GM18907 (cell line): ENCODE results near the gene RAB6A.

Source experiments
- ATAC-seq: cut with Tn5 transposase; IDR thresholded peaks from one replicate; pipeline ENCODE4 v1.9.1; 2021; ENCODE audit warnings: mild to moderate bottlenecking, moderate library complexity; ENCODE audit not compliant: unreplicated experiment

The RAB6A gene

DNA sequence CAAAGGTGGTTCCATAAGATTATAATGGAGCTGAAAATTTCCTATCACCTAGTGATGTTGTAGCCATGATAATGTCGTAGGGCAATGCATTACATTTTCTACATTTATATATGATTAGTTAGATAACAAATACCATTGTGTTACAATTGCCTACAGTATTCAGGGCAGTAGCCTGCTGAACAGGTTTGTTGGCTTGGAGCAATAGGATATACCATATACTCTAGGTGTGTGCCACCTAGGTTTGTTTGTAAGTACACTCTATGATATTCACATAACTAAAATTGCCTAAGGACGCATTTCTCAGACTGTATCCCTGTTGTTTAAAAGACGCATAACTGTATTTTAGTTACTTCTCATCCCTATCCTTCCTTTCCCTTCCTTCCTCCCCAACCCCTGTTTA, 100.9 kb downstream of the RAB6A start:
- no peak for ATAC-seq

DNA sequence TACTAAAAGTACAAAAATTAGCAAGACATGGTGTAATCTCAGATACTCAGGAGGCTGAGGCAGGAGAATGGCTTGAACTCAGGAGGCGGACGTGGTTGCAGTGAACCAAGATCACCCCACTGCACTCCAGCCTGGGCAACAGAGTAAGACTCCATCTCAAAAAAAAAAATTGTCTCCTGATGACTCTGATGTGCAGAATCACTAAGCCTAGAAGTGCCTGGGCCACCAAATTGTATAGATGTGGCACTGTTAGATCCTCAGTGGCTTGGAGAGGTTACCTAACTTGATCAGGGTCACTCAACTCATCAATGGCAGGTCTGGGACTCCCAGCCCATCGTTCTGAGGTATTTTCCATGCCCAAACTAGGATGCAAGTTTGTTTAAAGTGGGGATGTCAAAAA, 103.9 kb downstream of the RAB6A start:
- no peak for ATAC-seq

- ATAC-seq = no peak
These were observed 105.2 kb downstream of the RAB6A start for GRCh38 chr11:73655686-73656085.

GRCh38 chr11:73654482-73655021, 106.3 kb downstream of the RAB6A start:
- no peak for ATAC-seq

DNA sequence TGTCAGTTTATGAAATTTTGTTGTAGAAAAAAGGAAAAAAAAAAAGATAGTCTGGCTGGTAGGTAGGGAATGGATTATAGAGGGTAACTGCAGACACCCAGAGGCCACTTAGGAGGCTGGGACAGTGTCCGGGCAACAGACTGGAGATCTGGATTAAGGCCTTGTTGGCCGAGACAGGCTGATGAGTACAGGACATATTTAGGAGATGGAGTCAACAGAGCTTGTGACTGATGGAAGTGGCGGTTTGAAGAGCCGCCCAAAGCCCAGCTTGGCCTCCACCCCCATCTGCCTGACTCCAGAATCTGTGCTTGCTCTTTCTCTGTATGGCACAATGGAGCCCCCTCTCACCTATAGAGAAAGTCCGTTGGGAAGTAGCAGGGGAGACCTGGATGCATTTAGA, 106.9 kb downstream of the RAB6A start:
- no peak for ATAC-seq

GRCh38 chr11:73652856-73653559, 107.9 kb downstream of the RAB6A start:
- no peak for ATAC-seq

DNA sequence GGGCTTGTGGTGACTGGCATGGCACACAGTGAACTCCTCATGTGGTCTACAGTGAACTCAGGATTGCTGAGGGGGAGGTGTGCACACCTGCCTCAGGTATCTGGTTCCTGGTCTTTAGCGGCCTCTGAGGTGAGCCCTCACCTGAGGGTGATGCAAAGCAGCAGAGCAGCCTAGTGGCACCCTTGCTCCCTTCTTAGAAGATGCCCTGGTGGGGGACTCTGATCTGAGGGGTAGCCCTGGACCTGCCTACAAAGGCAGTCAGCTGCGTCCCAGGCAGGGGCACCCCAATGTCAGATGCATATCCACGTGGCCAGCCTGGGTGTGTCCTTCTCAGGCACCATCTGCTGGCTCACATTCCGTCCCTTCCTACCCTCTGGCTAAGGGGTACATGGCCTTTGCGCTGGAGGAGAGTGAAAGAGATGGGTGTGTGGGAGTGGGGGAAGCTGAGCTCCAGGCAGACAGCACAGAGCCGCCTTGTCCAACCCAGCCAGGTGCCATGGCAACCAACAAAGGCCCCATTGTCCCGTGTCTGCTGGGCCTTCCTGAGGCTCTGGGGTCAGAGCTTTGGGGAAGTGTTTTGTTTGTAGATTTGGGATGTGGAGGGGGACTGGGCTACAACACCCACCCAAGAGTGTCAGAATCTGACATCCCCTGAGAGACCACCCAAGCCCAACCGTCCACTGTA, 108.7 kb downstream of the RAB6A start:
- ATAC-seq = no peak

DNA sequence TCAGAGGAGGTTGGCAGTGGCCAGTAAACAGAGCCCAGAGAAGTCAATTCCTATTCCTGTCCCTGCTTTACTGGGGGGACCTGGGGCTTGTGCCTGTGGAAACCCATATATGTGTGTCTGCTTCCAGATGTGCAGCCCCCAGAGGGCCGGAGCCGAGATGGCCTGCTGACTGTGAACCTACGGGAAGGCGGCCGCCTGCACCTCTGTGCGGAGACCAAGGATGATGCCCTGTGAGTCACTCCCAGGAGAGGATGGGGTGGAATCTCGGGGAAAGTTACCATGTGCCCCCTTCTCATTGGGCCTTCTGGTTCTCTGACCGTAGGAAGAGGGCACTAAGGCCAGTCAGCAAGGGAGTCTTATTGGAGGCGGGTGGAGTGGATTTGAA, 109.2 kb downstream of the RAB6A start:
- no peak for ATAC-seq

DNA sequence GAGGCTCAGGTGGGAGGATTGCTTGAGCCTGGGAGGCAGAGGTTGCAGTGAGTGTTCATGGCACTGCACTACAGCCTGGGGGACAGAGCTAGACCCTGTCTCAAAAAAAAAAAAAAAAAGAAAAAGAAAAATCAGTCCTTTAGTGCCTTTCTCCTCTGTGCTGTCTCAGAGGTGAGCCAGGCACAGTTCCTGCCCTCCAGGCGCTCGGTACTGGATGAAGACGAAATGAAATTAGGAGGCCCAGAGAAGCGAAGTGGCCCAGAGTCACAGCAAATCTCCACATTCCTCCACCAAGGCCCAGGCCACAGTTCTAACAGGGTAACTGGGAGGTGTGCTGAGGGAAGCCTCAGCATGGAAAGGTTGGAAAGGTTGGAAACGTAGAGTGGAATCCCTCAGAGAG, 109.6 kb downstream of the RAB6A start:
- ATAC-seq = no peak

- no peak for ATAC-seq
These were observed 110.5 kb downstream of the RAB6A start for GRCh38 chr11:73650400-73650799.

GRCh38 chr11:73649206-73649605, 111.7 kb downstream of the RAB6A start:
- ATAC-seq = no peak

GRCh38 chr11:73648571-73649046, 112.3 kb downstream of the RAB6A start:
- no peak for ATAC-seq

DNA sequence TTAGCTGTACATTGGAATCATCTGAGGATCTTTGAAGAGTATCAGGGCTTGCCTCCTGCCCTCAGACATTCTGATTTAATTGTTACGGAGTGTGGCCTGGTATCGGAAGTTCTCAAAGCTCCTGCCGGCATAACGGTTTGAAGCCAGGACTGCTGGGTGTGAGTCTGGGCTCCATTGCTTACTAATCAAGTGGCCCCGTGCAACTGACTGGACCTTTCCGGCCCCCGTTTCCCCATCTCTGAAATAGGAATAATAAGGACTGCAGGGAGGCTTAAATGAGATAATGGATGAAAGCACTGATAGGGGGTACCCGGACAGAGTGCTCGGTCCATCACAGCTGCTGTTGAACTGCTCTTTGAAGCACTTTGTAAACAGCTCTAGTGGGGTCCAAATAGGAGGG, 112.8 kb downstream of the RAB6A start:
- no peak for ATAC-seq

GRCh38 chr11:73647459-73648100, 113.3 kb downstream of the RAB6A start:
- peak; percentile 92 for ATAC-seq

GRCh38 chr11:73645972-73646631, 114.8 kb downstream of the RAB6A start, which contains the start of gene PLEKHB1:
TSS of gene PLEKHB1 (plus strand) at chr11:73646581. CDS start at chr11:73646609, 28 bp downstream.
- no peak for ATAC-seq

- no peak for ATAC-seq
These were observed 115.5 kb downstream of the RAB6A start for GRCh38 chr11:73645121-73645969.

DNA sequence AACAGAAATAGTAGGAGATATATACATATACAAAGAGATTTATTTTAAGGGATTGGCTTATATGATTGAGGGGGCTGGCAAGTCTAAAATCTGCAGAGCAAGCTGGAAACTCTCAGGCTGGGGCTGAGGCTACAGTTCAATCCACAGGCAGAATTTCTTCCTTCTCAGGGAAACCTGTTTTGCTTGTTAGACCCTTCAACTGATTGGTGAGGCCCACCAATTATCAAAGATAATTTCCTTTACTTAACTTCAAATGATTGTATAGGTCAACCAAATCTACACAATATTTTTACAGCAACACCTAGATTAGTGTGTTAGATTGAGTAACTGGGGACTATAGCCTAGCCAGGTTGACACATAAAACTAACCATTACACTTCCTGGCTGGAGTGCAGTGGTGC, 119.2 kb downstream of the RAB6A start:
- no peak for ATAC-seq

GRCh38 chr11:73640592-73640991, 120.3 kb downstream of the RAB6A start:
- no peak for ATAC-seq

DNA sequence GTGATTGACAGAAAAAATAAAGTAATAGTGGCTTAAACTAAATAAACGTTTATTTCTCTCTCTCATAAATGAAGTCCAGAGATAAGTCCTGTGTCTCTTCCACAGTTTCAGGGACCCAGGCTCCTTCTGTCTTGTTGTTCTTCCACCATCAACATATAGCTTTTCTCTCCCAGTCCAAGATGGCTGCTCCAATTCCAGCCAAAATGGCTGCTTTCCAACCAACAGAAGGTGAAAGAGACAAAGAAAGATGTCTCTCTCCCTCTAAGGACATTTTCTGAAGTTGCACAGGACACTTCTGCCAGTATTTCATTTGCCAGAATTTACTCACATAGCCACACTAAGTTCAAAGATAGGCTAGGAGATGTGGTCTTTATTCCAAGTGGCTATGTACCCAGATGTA, 123.9 kb downstream of the RAB6A start:
- no peak for ATAC-seq

DNA sequence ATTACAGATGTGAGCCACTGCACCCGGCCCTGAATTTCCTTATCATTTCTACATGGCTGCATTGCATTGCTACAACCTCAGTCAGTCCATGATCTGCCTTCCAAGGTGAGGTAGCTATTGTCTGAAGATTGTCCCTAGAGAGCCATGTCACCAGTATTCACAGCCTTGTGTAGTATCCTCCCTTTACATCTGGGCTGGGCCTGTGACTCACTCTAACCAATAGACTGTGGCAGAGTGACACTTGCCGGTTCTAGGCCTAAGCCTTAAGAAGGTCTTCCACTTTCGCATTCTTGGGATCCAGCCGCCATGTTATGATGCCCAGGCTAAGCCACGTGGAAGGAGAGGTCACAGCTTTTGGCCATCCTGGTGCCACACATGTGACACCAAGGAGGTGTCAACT, 124.6 kb downstream of the RAB6A start:
- ATAC-seq = no peak
